Measurements from ENCODE around the gene EXD3.
"Not testable (repeated sequence)": the region's sequence is repeated elsewhere in the genome, so short reads cannot be mapped to it uniquely, and the experiment has no call there.

Gene EXD3, protein sequence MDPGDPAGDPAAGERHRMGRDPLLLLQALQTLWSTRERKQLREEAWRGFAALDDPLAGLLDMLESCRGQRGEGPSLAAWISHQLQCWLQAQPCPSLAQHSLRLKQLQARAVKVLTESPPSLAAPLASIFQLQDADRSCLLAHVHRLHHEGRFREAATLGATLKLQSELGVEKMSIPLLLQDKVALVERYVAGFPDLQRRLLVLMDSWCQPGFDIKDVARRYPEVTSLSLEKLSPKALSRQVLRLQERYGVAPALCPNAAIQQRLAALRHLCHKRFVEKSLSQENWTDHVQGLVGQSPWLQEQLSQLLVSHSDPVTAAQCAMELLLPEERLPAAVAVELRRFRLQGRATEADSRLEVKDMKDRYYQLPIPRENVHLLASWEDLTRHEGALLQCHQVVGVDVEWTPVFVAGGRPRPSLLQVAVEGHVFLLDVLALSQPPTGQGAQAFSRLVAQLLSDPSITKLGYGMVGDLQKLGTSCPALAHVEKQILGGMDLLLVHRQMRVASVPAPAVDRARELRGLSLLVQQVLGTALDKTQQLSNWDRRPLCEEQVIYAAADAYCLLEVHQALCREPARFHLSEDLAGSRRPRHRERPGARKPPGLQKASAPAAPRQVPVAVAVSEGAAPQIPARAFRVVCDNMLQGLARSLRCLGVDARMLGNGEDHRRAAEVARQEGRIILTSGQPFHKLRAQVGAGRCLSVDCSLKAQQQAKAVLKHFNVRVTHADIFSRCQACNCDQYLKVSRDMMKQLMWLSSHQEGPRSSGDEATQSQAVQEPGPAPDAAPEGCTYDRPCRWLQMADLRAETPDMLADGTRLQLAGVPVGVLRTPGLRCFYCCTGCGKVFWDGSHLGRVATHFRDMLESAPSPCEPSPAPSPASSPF

DNA sequence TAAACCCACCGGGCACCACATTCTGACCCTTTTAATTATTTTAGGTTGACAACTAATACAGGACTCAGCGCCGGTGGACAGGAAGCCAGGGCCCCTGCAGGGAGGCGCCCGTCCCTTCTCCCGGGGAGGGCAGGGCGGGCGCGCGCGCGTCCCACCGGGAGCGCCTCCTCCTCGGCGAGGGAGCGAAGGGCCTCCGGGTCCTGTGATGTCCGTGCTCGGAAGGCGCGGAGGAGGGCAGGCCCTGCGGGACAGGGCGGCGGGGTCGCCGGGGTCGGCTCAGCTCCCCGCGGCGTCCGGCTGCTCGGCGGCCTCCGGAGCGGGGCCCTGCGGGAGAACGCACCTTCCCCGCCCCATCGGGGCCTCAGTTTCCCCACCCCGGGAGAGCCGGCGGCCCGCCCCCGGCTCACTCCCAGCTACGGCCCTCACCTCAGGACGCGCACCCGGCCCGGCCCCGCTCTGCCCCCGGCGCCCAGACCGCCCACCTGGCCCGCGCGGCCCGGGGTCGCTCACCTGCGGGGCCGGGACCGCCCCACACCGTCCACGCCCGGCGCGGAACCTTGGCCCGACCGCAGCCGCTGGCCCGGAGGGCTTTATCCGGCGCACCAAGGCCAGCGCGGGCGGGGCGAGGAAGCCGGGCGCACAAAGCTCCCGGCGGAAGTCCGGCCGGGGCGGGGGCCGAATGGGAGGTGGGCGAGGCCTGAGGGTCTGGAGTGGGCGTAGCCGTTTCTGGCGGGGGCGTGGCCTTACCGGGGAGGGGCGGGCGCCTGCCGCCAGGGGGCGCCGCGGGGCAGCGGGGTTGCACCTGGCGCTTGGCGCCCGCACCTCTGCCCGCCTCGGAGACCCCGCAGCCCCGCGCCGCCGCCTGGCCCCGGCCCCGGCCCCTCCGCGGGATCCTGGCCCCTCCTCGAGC lies at the start of gene EXD3, which contains the start of gene NOXA1:
EXD3 (minus strand) TSS at position 559 of the 910 bp plus-strand sequence. CDS start 27,805 bp downstream, outside the sequence.
NOXA1 (plus strand) TSS at position 790 of the 910 bp plus-strand sequence. CDS start 137 bp downstream, outside the sequence.
- peak; percentile 96 to 97 for DNase-seq

DNA sequence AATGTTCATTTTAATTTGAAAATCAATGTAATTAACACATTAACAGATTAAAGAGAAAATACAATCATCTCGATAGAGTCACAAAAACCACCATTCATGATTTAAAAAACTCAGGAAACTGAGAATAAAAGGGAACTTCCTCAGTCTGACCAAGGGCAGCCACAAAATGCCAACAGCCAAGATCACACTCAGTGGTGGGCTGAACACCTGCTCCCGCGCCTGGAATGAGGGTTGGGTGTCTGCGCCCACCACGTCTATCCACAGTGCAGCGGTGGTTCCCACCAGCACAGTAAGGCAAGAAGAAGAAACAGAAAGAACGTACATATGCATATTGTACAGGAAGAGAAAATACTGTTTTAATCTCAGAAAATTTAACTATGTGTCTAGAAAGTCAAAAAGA lies 47.8 kb upstream of the EXD3 start:
- no peak for DNase-seq

DNA sequence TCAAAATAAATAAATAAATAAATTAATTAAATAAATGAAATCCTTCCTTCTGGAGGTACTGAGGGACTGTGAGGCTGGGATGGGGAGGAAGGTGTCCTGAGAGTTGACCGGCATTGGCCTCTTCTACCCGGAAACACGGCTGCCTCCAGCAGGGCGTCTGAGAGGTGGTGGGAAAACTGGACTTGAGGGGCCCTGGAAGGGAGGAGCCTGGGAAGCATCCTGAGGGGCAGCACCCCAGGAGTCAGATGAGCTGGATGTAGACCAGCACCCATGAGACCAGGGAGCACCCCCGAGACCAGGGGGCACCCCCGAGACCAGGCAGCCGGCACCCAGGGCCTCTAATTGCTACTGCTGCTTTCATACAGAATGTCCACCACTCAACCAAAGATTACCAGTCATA lies 44.9 kb upstream of the EXD3 start:
- no peak for DNase-seq

DNA sequence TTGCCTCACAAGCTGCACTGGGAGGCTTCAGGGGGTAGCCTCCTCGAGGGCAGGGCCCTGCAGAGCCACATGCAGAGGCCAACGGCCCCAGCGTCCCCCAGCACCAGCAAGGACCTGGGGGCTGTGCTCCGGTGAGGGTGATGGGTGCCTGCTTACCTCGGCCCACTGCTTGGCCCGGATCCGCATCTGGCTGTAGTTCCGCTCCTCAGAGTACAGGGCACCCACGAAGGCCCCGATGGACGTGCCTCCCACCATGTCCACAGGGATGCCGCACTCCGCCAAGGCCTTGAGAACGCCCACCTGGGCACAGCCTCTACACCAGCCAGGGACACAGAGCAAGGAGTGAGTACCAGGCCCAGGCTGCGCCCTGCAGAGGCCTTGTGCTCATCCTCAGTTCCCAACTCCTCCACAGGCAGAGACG lies 44.2 kb upstream of the EXD3 start:
- no peak for DNase-seq

DNA sequence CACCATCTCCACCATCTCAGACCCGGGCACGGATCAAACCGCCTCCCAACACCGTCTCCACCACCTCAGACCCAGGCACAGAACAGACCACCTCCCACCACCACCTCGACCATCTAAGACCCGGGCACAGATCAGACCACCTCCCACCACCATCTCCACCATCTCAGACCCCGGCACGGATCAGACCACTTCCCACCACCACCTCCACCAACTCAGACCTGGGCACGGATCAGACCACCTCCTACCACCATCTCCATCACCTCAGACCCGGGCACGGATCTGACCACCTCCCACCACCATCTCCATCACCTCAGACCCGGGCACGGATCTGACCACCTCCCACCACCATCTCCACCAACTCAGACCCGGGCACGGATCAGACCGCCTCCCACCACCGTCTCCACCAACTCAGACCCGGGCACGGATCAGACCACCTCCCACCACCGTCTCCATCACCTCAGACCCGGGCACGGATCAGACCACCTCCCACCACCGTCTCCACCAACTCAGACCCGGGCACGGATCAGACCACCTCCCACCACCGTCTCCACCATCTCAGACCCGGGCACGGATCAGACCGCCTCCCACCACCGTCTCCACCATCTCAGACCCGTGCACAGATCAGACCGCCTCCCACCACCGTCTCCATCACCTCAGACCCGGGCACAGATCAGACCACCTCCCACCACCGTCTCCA lies 43.6 kb upstream of the EXD3 start:
- not testable (repeated sequence) for DNase-seq

DNA sequence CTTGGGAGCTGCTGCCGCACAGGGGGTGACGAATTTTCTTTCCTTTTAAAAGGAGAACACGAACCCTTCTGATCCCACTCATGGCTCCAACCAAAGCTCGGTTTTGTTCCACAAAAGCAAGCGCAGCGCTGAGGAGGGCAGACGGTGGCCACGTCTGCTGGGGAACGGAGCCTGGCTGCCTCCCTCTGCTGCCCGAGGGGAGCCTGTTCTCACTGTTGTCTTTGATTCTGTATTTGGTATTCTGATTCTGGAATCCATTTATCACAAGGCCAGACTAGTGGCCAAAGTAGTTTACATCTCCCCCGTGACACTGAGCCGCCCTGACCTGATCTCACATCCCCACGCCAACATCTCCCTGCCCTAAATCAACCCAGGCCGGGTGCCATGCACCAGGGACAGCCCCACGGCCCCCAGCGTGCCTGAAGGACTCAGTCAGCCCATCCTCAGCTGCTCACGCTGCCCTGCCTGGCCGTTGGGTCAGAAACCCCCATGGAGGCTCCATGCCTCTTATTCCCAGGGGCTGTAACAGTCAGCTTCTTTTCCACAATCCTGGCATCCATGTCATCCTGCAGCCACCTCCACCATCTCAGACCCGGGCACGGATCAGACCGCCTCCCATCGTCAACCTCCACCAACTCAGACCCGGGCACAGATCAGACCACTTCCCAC lies 42.9 kb upstream of the EXD3 start:
- no peak for DNase-seq

DNA sequence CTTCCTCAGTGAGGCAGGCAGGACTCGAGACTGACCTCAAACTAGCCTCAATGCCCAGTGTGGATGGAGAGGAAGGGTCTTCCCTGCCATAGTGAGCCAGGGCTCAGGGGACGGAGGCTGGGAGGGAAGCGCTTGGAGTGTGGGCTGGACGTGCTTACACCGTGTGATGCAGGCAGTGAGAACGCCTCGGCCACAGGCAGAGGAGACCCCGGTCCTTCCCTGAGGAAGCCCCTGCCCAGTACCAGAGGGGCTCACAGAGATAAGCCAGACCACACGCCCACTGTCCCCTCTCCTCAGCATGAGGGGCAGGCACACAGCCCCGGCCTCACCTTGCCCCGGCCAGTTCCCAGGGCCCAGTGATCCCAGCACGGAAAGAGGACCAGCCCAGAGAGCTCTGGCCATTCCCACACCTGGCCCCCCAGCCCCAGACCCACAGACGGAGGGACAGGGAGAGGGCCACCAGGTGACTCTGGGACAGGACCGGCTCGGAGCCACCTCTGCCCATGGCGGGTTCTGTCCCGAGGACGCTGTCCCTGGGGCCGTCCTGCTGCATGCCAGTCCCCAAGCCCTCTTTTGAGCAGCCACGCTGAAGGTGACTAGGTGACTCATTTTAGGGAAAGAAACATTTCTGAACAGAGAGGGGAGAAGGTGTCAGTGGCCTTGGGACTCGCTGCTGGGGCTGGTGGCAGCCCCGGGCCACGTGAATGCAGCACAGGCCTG lies 42.2 kb upstream of the EXD3 start:
- DNase-seq, result no peak

DNA sequence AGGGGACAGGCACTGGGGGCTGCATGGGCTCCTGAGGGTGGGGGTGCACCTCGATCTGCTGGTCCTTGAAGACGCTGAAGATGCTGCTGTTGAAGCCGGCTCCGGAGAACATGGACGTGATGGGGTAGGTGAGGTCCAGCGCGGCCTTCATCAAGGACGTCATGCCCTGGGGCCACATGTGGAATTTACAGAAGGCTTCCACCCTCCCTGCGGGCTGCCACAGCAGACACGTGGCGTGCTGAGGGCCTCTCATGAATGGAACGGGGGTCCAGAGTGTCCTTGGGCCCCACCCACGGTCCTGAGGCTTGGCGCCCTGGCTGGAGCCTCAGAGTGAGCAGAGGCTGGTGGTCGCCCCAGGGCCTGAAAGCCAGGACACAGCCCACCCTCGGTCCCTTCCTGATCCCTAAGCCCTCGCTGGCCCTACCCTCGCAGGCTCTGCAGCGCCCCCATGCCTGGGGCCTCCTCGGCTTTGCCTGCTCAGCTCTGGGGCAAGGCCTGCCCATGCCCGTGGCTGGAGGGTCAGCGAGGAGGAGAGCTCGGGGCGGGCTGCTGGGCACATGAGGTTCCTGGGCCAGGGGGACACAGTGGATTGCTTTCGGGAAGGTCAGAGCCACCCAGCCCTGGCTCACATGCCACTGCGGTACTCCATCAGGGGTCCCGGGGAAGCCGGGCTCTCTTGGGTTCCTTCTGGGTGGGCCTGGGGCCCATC lies 41.5 kb upstream of the EXD3 start:
- no peak for DNase-seq

DNA sequence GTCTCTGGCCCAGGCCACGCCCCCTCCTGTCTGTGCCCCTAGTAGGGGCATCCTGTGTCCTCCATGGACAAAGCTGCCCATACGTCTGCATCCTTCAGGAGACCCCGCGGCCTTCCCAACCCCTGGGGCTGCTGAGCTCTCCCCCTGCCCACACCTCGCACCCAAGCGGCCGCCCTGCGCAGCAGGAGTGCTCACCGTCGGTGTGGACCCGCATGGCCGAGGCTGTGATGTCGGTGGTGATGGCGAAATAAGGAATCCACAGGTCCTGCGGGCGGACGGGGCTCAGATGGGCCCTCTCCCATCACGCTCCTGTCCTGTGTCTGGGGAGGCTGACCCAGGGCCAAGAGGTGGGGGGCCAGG lies 40.9 kb upstream of the EXD3 start:
- no peak for DNase-seq

DNA sequence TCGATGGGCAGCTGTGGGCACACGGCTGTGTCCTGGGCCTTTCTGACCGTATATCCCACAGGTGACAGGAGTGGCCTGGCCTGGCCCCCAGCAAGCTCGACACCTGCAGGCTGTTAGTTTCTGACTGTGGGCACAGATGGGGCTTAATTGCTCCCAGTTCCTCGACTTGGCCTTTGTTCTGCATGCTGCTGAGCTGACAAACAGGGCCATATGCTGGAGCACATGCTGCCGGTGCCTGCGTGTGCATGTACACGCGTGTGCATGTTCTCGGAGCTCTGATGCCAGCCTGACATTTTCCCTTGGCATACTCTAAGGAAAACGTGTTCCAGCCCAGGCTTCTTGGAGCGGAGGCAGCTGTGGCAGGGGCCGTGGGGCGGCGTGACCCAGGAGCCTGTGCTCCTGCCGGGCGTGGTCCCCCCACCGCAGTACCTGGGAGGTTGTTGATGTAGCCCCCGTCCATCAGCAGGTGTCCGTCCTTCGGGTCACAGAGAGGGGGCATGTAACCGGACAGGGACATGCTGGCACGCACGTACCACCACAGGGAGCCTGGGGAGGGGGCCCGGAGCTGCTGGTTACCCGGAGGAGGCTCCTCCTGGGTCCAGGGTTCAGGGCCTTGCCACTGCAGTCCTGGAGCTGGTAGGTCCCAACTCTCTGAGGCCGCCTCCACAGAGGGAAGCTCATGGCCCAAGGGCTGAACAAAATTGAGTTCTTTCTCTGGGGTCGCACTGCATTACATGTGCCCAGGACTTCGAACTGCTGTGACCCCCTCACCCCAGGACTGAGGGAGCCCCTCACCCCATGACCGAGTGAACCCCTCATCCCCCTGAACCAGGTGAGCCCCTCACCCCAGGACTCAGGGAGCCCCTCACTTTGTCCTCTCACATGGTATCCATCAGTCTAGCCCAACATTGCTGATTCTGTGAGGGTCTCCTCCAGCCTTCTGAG lies 40.3 kb upstream of the EXD3 start:
- no peak for DNase-seq

DNA sequence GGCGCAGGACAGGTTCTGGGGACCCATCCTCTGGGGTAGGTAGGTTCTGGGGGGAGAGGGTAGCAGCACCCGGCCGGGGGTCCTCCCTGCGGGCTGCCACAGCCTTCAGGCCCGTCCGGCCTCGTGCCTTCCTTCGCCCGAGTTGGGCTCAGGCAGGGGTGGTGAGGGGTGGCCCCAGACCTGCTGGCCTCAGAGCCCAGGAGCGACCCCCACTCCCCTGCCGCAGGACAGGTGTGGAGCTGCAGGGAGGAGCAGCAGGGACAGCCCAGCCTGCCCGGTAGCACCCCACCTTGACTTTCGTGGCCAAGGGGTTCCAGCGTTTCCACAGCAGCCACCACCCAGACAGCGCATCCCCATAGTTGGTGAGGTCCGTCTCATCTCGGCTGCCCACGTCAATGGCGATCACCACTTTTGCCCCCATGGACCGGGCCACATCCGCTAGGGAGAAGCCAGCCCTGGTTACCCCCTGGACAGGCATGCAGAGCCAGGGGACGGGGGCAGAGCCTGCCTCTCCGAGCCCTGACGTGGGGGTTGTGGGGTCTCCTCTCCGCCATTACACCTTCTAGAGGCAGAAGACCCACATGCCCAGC lies 39.5 kb upstream of the EXD3 start:
- DNase-seq, result no peak

DNA sequence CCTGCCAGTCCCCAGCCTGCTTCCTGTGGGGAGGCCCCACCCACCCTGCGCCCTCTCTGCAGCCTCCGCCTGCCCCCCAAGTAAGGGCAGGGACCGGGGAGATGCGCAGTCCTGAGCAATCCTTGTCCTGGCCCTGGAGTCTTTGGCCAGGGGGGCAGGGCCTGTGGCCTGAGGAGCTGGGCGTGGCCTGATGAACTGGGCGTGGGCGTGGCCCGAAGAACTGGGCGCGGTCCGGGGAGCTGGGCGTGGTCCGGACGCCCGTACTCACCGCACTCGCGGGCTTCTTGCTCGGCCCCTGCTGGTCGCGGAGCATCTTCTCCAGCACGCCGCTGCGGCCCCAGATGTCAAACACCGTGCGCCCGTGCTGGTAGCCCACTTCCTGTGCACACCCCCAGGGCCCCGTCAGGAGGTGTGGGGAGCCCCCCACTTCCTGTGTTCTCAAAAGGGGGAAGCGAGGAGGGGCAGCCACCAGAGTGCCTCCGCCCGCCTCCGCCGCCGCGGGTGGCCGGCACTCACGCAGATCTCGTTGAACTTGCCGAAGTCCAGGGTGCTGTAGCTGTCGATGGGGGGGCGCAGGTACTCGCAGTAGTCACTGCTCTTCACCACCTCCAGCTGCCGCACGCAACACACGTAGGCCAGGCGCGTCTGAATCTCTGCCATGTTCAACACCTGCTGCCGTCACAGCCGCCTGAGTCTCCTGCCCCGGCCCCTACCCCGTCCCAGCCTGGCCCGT lies 38.9 kb upstream of the EXD3 start:
- peak; percentile 71 to 86 for DNase-seq

DNA sequence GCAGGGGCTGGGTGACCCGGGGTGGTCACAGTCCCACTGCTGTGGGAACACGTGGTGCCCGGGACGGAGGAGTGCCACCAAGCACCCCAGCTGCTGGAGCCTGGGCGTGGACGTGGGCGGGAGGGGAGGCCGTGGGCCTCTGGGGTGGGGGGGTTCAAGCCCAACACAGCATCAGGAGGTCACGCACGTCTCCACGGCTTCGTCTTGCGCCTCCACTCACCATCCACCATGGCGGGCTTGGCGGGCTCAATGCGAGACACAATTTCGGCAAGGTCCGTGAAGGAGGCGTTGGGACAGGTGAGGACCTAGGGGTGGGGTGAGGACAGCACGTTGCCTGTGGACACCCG lies 38.3 kb upstream of the EXD3 start:
- no peak for DNase-seq

DNA sequence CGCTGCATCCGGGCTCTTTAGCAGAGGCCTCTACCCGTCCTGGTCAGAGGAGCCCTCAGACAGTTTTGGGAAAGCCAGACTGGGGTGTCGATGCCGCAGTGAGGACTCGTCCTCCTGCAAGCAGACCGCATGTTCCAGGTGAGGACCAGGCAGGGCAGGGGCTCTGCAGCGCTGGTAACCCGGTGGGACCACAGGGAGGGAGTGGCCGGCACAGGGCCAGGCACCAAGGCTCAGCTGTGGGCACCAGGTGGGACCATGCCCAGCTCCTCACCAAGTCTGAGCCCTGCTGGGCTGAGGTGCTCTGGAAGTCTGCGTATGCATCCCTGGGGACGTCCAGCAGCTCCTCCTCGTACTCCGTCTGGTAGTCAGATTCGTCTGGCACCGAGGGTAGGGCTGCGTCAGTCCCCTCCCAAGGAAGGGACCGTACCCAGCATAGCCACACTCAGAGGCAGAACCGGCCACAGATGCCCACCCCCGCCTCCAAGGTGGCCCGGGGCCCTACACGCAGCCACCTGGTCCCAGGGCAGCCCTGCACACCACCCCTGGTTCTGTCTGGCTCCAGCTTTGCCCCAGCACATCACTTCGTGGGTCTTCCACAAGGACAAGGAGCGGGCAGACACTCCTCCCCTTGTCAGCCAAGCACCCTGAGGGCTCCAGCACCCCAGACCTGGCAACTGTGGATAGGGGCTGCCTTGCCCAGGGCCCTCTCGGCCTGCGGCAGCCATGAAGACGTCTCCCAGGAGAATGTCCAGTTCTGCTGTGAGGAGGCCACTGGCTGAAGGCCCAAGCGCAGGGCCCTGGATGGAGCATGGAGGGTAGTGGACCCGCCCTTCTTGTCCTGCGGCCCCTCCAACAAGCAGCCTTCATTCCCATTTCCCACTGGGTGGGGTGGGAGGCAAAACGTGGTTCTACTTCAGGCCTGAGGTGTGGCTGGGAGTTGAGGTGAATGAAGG lies 37.7 kb upstream of the EXD3 start:
- DNase-seq, result no peak

DNA sequence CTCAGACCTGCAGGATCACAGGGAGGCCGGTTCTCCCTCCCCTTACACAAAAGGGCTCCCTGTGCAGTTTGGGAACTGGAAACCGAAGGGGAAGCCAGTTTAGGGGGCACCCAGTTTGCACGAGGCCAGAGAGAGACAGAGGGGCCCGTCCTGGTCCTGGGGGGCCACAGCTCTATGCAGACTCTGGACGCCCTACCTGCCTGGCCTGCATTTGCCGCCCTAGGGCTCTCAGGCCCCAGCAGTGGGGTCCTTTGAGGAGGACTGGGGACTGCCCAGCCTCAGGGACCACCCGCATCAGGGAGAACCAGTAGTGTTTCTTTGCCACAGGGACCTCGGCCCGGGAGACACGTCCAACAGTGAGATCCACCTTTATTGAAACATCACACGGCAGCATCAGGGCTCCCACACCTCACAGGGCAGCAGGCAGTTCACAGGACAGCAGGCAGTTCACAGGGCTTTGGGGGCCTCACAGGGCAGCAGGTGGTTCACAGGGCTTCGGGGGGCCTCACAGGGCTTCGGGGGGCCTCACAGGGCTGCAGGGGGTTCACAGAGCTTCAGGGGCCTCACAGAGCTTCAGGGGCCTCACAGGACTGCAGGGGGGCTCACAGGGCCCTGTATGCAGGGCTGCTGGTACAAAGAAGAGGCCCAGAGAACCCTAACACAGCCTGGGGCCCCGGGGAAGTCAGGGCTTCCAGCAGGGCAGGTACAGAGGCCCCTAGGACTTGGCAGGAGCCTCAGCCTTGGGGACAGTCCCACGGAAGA lies 36.8 kb upstream of the EXD3 start:
- no peak for DNase-seq

DNA sequence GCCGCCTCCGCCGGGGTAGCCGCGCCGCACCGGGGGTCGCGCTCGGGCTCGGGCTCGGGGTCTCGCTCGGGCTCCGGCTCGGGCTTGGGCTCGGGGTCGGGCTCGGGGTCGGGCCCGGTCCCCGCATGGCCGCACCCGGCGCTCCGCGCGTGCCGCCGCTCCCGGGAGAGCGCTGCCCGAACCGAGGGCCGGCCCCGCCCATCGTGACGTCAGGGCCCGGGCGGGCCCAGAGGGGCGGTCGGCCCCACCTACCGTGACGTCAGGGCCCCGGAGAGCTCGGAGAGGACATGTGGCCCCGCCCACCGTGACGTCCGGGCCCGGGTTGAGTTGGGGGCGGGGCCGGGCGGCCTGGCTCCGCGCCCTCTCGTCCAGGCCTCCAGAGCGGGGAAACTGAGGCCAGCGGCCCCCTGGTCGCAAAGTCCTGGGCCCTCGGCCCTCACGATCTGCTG lies 36.2 kb upstream of the EXD3 start, which contains the start of gene NSMF:
NSMF (minus strand) TSS at position 183 of the 449 bp plus-strand sequence. CDS start 232 bp downstream, outside the sequence.
- DNase-seq, result peak; percentile 95 to 97
